ENCODE measurements around the gene LRMDA. TPM values are rescaled to one million over a fixed set of nuclear protein-coding genes. Genes with fewer than 3 reads are reported as not detected.

LRMDA gene
- total and polyA plus RNA-seq, 3 experiments from 2014 or later = not detected

- Histone ChIP-seq H3K36me3 (ENCODE audit: insufficient read depth, low read length) (no peaks in the 10 kb centered on the region), H3K27me3 (ENCODE audit: insufficient read depth, low read length, poor library complexity, severe bottlenecking) (no peaks in the 10 kb centered on the region), H3K4me1 (ENCODE audit: insufficient read depth, low read length) (no peaks in the 10 kb centered on the region), H3K4me3 (ENCODE audit: low read length) (no peak overlapping the region), H3K9me3 (ENCODE audit: low read length) (no peaks in the 10 kb centered on the region), H3K27ac (ENCODE audit: low read depth, low read length) (no peak overlapping the region)
- ChIA-PET POLR2A (no interaction called here), CTCF (interaction anchor here (1.4 kb wide), 1 partner anchor 15 kb away, joined by 3 read pairs; no protein-coding TSS in a partner anchor)
- peaks cover 0 to 2% of the 10 kb centered on the region in 2 donors for H3K27me3 Mint-ChIP-seq
- peaks cover 0 to 7% (median 2%) of the 10 kb centered on the region in 5 donors for H3K9me3 Mint-ChIP-seq
- H3K36me3 Mint-ChIP-seq = no peaks in the 10 kb centered on the region
- peak overlapping the region in 1 of 8 donors; percentile 33 for H3K27ac Mint-ChIP-seq
- no peak for DNase-seq
- H3K4me3 Mint-ChIP-seq = no peak overlapping the region
- H3K4me1 Mint-ChIP-seq = no peaks in the 10 kb centered on the region
Observed at GRCh38 chr10:76388321-76389023, 957.0 kb downstream of the LRMDA start.

GRCh38 chr10:76393875-76394706, 962.7 kb downstream of the LRMDA start:
- Mint-ChIP-seq H3K36me3 (no peaks in the 10 kb centered on the region), H3K27me3 (no peaks in the 10 kb centered on the region), H3K9me3 (peaks cover 0 to 6% (median 5%) of the 10 kb centered on the region in 5 donors), H3K4me1 (no peaks in the 10 kb centered on the region), H3K4me3 (no peak overlapping the region), H3K27ac (no peak overlapping the region)
- CTCF ChIA-PET = no interaction called here
- no peak overlapping the region for H3K4me3 ChIP-seq (ENCODE audit: low read length)
- no peaks in the 10 kb centered on the region for H3K9me3 ChIP-seq (ENCODE audit: low read length)
- POLR2A ChIA-PET = no interaction called here
- DNase-seq = no peak
- no peak overlapping the region for H3K27ac ChIP-seq (ENCODE audit: low read depth, low read length)
- H3K27me3 ChIP-seq (ENCODE audit: insufficient read depth, low read length, poor library complexity, severe bottlenecking) = no peaks in the 10 kb centered on the region
- H3K4me1 ChIP-seq (ENCODE audit: insufficient read depth, low read length) = no peaks in the 10 kb centered on the region
- H3K36me3 ChIP-seq (ENCODE audit: insufficient read depth, low read length) = no peaks in the 10 kb centered on the region

- Histone ChIP-seq H3K9me3 (ENCODE audit: low read length) (no peaks in the 10 kb centered on the region), H3K36me3 (ENCODE audit: insufficient read depth, low read length) (no peaks in the 10 kb centered on the region), H3K27me3 (ENCODE audit: insufficient read depth, low read length, poor library complexity, severe bottlenecking) (no peaks in the 10 kb centered on the region), H3K4me3 (ENCODE audit: low read length) (no peak overlapping the region), H3K4me1 (ENCODE audit: insufficient read depth, low read length) (no peaks in the 10 kb centered on the region), H3K27ac (ENCODE audit: low read depth, low read length) (no peak overlapping the region)
- no peak overlapping the region for H3K4me3 Mint-ChIP-seq
- H3K27me3 Mint-ChIP-seq = no peaks in the 10 kb centered on the region
- no peaks in the 10 kb centered on the region for H3K4me1 Mint-ChIP-seq
- H3K9me3 Mint-ChIP-seq = peaks cover 0 to 6% (median 5%) of the 10 kb centered on the region in 5 donors
- DNase-seq = no peak
- H3K36me3 Mint-ChIP-seq = no peaks in the 10 kb centered on the region
- ChIA-PET POLR2A (no interaction called here), CTCF (no interaction called here)
- H3K27ac Mint-ChIP-seq = no peak overlapping the region
Observed at GRCh38 chr10:76394707-76395042, 963.3 kb downstream of the LRMDA start.

- CTCF ChIA-PET = no interaction called here
- no peaks in the 10 kb centered on the region for H3K36me3 ChIP-seq (ENCODE audit: insufficient read depth, low read length)
- POLR2A ChIA-PET = no interaction called here
- H3K9me3 ChIP-seq (ENCODE audit: low read length) = no peaks in the 10 kb centered on the region
- H3K4me1 ChIP-seq (ENCODE audit: insufficient read depth, low read length) = no peaks in the 10 kb centered on the region
- H3K27me3 ChIP-seq (ENCODE audit: insufficient read depth, low read length, poor library complexity, severe bottlenecking) = no peaks in the 10 kb centered on the region
- Mint-ChIP-seq H3K9me3 (peaks cover 0 to 6% (median 3%) of the 10 kb centered on the region in 5 donors), H3K27ac (no peak overlapping the region), H3K4me1 (no peaks in the 10 kb centered on the region), H3K4me3 (no peak overlapping the region), H3K27me3 (no peaks in the 10 kb centered on the region), H3K36me3 (no peaks in the 10 kb centered on the region)
- H3K27ac ChIP-seq (ENCODE audit: low read depth, low read length) = no peak overlapping the region
- no peak overlapping the region for H3K4me3 ChIP-seq (ENCODE audit: low read length)
- no peak for DNase-seq
Observed at GRCh38 chr10:76395251-76395650, 963.8 kb downstream of the LRMDA start.

- no peaks in the 10 kb centered on the region for H3K36me3 Mint-ChIP-seq
- no peak overlapping the region for H3K27ac ChIP-seq (ENCODE audit: low read depth, low read length)
- POLR2A ChIA-PET = no interaction called here
- no peaks in the 10 kb centered on the region for H3K27me3 Mint-ChIP-seq
- no peaks in the 10 kb centered on the region for H3K9me3 ChIP-seq (ENCODE audit: low read length)
- H3K4me1 Mint-ChIP-seq = no peaks in the 10 kb centered on the region
- H3K4me3 ChIP-seq (ENCODE audit: low read length) = no peak overlapping the region
- peaks cover 0 to 6% (median 3%) of the 10 kb centered on the region in 5 donors for H3K9me3 Mint-ChIP-seq
- no peaks in the 10 kb centered on the region for H3K27me3 ChIP-seq (ENCODE audit: insufficient read depth, low read length, poor library complexity, severe bottlenecking)
- H3K36me3 ChIP-seq (ENCODE audit: insufficient read depth, low read length) = no peaks in the 10 kb centered on the region
- no peak overlapping the region for H3K4me3 Mint-ChIP-seq
- no peaks in the 10 kb centered on the region for H3K4me1 ChIP-seq (ENCODE audit: insufficient read depth, low read length)
- no peak for DNase-seq
- no peak overlapping the region for H3K27ac Mint-ChIP-seq
- CTCF ChIA-PET = no interaction called here
Observed at GRCh38 chr10:76396134-76396533, 964.7 kb downstream of the LRMDA start.

- H3K36me3 Mint-ChIP-seq = no peaks in the 10 kb centered on the region
- H3K27ac ChIP-seq (ENCODE audit: low read depth, low read length) = no peak overlapping the region
- ChIA-PET POLR2A (no interaction called here), CTCF (no interaction called here)
- H3K4me3 Mint-ChIP-seq = no peak overlapping the region
- H3K36me3 ChIP-seq (ENCODE audit: insufficient read depth, low read length) = no peaks in the 10 kb centered on the region
- H3K4me3 ChIP-seq (ENCODE audit: low read length) = no peak overlapping the region
- no peaks in the 10 kb centered on the region for H3K4me1 Mint-ChIP-seq
- no peaks in the 10 kb centered on the region for H3K9me3 ChIP-seq (ENCODE audit: low read length)
- no peaks in the 10 kb centered on the region for H3K27me3 ChIP-seq (ENCODE audit: insufficient read depth, low read length, poor library complexity, severe bottlenecking)
- peaks cover 0 to 10% (median 3%) of the 10 kb centered on the region in 5 donors for H3K9me3 Mint-ChIP-seq
- no peak overlapping the region for H3K27ac Mint-ChIP-seq
- H3K27me3 Mint-ChIP-seq = no peaks in the 10 kb centered on the region
- DNase-seq = no peak
- no peaks in the 10 kb centered on the region for H3K4me1 ChIP-seq (ENCODE audit: insufficient read depth, low read length)
Observed at GRCh38 chr10:76397181-76398042, 966.0 kb downstream of the LRMDA start.

- Mint-ChIP-seq H3K27me3 (no peaks in the 10 kb centered on the region), H3K36me3 (no peaks in the 10 kb centered on the region), H3K4me3 (no peak overlapping the region), H3K27ac (no peak overlapping the region), H3K4me1 (no peaks in the 10 kb centered on the region), H3K9me3 (peaks cover 0 to 10% (median 3%) of the 10 kb centered on the region in 5 donors)
- H3K27ac ChIP-seq (ENCODE audit: low read depth, low read length) = no peak overlapping the region
- no peak for DNase-seq
- H3K9me3 ChIP-seq (ENCODE audit: low read length) = no peaks in the 10 kb centered on the region
- H3K27me3 ChIP-seq (ENCODE audit: insufficient read depth, low read length, poor library complexity, severe bottlenecking) = no peaks in the 10 kb centered on the region
- H3K36me3 ChIP-seq (ENCODE audit: insufficient read depth, low read length) = no peaks in the 10 kb centered on the region
- no peak overlapping the region for H3K4me3 ChIP-seq (ENCODE audit: low read length)
- ChIA-PET CTCF (no interaction called here), POLR2A (no interaction called here)
- H3K4me1 ChIP-seq (ENCODE audit: insufficient read depth, low read length) = no peaks in the 10 kb centered on the region
Observed at GRCh38 chr10:76398043-76398710, 966.8 kb downstream of the LRMDA start.

Data from CD8-positive, alpha-beta memory T cell (primary cell).